HepG2 (cell line): ENCODE measurements around the gene ADCY6. TPM values are rescaled to one million over a fixed set of nuclear protein-coding genes. Genes with fewer than 3 reads are reported as not detected.

Experiments used
- ATF7-NPFF ChIP-seq: sonication (generic); formaldehyde crosslinking; IDR thresholded peaks from 2 replicates; pipeline ENCODE4 v1.8.1; 2023; ENCODE audit warnings: mild to moderate bottlenecking, low read depth, missing genetic modification reagents, moderate library complexity
- HDAC6 ChIP-seq: fragments of 200-600 bp; sonication (generic); IDR thresholded peaks from 2 replicates; pipeline ENCODE4 v1.7.0; 2017; ENCODE audit warnings: mild to moderate bottlenecking, antibody characterized with exemption, low read length, low read depth
- NBN ChIP-seq: fragments of 450-650 bp; conservative IDR thresholded peaks from 2 replicates; pipeline ENCODE4 v1.6.1; 2017
- NCOA2 ChIP-seq: sonication (generic); formaldehyde crosslinking; IDR thresholded peaks from 2 replicates; pipeline ENCODE4 v1.8.0; 2022; ENCODE audit warnings: inconsistent platforms
- ONECUT2 ChIP-seq: sonication (generic); formaldehyde crosslinking; IDR thresholded peaks from 2 replicates; pipeline ENCODE4 v1.4.0; 2020; ENCODE audit warnings: missing genetic modification reagents
- RBM22 ChIP-seq: fragments of 200-400 bp; formaldehyde crosslinking; optimal IDR thresholded peaks from 2 replicates; pipeline ENCODE3; 2017; ENCODE audit warnings: mild to moderate bottlenecking, low read length, moderate library complexity
- YY1 ChIP-seq: IDR thresholded peaks from 2 replicates; pipeline ENCODE4 v1.6.1; 2011; ENCODE audit warnings: low read length, low read depth, moderate library complexity, mild to moderate bottlenecking; ENCODE audit not compliant: insufficient read depth, insufficient replicate concordance
- ZBTB38 ChIP-seq: sonication (generic); formaldehyde crosslinking; IDR thresholded peaks from 2 replicates; pipeline ENCODE4 v1.5.1; 2020; ENCODE audit warnings: mild to moderate bottlenecking, missing genetic modification reagents
- ZMYM3 ChIP-seq: sonication (generic); formaldehyde crosslinking; IDR thresholded peaks from 2 replicates; pipeline ENCODE4 v1.5.1; 2020; ENCODE audit warnings: mild to moderate bottlenecking, missing genetic modification reagents
- ZNF430 ChIP-seq: sonication (generic); formaldehyde crosslinking; IDR thresholded peaks from 2 replicates; pipeline ENCODE4 v1.9.0; 2021; ENCODE audit warnings: mild to moderate bottlenecking, missing genetic modification reagents
- ZNF510 ChIP-seq: sonication (generic); formaldehyde crosslinking; IDR thresholded peaks from 2 replicates; pipeline ENCODE4 v1.4.0; 2020; ENCODE audit warnings: low read depth, mild to moderate bottlenecking, missing genetic modification reagents
- ZNF773 ChIP-seq: sonication (generic); formaldehyde crosslinking; IDR thresholded peaks from 2 replicates; pipeline ENCODE4 v1.4.0; 2020; ENCODE audit warnings: missing genetic modification reagents, borderline replicate concordance
- polyA plus RNA-seq, 8 experiments: library from polyadenylated mRNA; depleted of rRNA in 3 of 8; stranded (reverse) in 7 of 8; unstranded in 1 of 8; fragments of >200 nt; fragmentation: Illumina TruSeq in 4 of 8; extraction: Trizol in 4 of 8; gene quantifications; 2 replicates each; pipeline versions ENCODE4 v1.2.1 to v1.2.3, GENCODE V29; 2011 to 2016; ENCODE audit warnings: low read depth in 4 of 8, missing spikeins in 1 of 8, mixed read lengths in 1 of 8; ENCODE audit not compliant: insufficient read depth in 1 of 8
- total RNA-seq, 5 experiments: library from RNA; depleted of rRNA; stranded (reverse); fragments of >200 nt; fragmentation: Illumina TruSeq; extraction: Trizol; gene quantifications; 2 replicates each; pipeline ENCODE4 v1.2.3, GENCODE V29; 2016; ENCODE audit warnings: low read depth in 1 of 5
- TF ChIP-seq, protein P1 (sequence below): sonication (generic); formaldehyde crosslinking; conservative IDR thresholded peaks from 2 replicates; pipeline ENCODE4 v1.8.1; 2023; ENCODE audit warnings: missing genetic modification reagents
- TF ChIP-seq, protein P2 (sequence below): sonication (generic); formaldehyde crosslinking; IDR thresholded peaks from 2 replicates; pipeline ENCODE4 v1.8.0; 2022; ENCODE audit warnings: low read depth, missing genetic modification reagents
- TF ChIP-seq, protein P3 (sequence below): sonication (generic); formaldehyde crosslinking; IDR thresholded peaks from 2 replicates; pipeline ENCODE4 v1.4.0; 2020; ENCODE audit warnings: missing genetic modification reagents
- TF ChIP-seq, protein P4 (sequence below): sonication (generic); formaldehyde crosslinking; IDR thresholded peaks from 2 replicates; pipeline ENCODE4 v1.5.0; 2020; ENCODE audit warnings: mild to moderate bottlenecking, missing genetic modification reagents, borderline replicate concordance
- TF ChIP-seq, protein P5 (sequence below): sonication (generic); formaldehyde crosslinking; IDR thresholded peaks from 2 replicates; pipeline ENCODE4 v1.4.0; 2020; ENCODE audit warnings: missing genetic modification reagents

Gene ADCY6
- total and polyA plus RNA-seq, 2 of the 13 experiments (the other 11 are each of a cell fraction or from before 2014, with no cell fraction given): 10.6 to 11.8 TPM

DNA sequence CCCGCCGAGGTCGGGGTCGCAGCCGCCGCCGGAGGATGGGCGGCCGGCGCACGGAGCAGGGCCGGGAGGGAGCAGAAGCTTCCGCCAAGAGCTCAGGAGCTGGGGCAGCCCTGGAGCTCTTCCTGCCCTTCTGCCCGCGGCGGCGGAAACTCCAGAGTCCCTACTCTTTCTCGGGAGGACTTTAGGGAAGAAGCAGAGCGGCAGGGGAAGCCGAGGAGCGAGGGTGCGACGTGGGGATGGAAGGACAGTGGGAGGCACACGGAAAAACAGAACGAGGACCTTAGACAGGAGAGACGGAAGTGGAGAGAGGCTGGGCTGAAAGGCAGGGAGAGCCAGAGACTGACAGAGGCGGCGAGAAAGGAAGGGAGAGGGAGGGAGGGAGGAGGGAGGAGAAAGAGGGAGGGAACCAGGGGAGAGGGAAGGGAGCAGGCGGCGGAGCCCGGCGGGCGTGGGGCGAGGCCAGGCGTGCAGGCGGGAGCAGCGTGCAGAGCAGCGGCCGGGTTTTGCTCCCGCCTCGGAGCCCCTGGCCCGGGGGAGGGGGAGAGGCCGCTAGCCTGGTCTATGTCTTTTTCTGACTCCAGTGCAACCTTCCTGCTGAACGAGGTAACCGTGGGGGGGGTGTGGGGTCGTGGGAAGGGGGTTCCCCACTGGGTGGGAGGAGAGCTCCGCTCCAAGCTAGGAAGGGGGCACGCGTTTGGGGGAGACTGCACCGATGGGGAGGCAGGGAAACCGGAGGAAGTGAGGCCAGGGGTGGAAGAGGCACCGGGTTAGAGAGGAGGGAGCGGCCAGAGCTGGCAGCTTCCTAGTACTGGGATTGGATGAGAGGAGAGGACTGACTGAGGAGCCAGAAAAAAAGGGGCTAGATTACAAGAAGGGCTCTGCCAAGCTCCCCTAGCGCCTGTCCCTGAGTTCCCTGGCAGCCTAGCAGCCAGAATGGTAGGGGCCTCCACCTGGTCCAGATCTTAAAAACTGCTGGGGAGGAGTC lies 26.5 kb upstream of the ADCY6 start (continued):
- TF ChIP-seq, protein P1, sequence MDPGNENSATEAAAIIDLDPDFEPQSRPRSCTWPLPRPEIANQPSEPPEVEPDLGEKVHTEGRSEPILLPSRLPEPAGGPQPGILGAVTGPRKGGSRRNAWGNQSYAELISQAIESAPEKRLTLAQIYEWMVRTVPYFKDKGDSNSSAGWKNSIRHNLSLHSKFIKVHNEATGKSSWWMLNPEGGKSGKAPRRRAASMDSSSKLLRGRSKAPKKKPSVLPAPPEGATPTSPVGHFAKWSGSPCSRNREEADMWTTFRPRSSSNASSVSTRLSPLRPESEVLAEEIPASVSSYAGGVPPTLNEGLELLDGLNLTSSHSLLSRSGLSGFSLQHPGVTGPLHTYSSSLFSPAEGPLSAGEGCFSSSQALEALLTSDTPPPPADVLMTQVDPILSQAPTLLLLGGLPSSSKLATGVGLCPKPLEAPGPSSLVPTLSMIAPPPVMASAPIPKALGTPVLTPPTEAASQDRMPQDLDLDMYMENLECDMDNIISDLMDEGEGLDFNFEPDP (CRISPR knock-in tag): no peak
- TF ChIP-seq NBN: no peak
- TF ChIP-seq ZBTB38 (CRISPR knock-in tag): no peak
- no peak for TF ChIP-seq RBM22
- TF ChIP-seq, protein P2, sequence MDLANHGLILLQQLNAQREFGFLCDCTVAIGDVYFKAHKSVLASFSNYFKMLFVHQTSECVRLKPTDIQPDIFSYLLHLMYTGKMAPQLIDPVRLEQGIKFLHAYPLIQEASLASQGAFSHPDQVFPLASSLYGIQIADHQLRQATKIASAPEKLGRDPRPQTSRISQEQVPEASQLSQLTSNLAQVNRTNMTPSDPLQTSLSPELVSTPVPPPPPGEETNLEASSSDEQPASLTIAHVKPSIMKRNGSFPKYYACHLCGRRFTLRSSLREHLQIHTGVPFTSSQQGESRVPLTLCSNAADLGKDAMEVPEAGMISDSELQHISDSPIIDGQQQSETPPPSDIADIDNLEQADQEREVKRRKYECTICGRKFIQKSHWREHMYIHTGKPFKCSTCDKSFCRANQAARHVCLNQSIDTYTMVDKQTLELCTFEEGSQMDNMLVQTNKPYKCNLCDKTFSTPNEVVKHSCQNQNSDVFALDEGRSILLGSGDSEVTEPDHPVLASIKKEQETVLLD (CRISPR knock-in tag): no peak
- no peak for TF ChIP-seq HDAC6
- TF ChIP-seq, protein P3, sequence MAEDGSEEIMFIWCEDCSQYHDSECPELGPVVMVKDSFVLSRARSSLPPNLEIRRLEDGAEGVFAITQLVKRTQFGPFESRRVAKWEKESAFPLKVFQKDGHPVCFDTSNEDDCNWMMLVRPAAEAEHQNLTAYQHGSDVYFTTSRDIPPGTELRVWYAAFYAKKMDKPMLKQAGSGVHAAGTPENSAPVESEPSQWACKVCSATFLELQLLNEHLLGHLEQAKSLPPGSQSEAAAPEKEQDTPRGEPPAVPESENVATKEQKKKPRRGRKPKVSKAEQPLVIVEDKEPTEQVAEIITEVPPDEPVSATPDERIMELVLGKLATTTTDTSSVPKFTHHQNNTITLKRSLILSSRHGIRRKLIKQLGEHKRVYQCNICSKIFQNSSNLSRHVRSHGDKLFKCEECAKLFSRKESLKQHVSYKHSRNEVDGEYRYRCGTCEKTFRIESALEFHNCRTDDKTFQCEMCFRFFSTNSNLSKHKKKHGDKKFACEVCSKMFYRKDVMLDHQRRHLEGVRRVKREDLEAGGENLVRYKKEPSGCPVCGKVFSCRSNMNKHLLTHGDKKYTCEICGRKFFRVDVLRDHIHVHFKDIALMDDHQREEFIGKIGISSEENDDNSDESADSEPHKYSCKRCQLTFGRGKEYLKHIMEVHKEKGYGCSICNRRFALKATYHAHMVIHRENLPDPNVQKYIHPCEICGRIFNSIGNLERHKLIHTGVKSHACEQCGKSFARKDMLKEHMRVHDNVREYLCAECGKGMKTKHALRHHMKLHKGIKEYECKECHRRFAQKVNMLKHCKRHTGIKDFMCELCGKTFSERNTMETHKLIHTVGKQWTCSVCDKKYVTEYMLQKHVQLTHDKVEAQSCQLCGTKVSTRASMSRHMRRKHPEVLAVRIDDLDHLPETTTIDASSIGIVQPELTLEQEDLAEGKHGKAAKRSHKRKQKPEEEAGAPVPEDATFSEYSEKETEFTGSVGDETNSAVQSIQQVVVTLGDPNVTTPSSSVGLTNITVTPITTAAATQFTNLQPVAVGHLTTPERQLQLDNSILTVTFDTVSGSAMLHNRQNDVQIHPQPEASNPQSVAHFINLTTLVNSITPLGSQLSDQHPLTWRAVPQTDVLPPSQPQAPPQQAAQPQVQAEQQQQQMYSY (CRISPR knock-in tag): no peak
- TF ChIP-seq, protein P4, sequence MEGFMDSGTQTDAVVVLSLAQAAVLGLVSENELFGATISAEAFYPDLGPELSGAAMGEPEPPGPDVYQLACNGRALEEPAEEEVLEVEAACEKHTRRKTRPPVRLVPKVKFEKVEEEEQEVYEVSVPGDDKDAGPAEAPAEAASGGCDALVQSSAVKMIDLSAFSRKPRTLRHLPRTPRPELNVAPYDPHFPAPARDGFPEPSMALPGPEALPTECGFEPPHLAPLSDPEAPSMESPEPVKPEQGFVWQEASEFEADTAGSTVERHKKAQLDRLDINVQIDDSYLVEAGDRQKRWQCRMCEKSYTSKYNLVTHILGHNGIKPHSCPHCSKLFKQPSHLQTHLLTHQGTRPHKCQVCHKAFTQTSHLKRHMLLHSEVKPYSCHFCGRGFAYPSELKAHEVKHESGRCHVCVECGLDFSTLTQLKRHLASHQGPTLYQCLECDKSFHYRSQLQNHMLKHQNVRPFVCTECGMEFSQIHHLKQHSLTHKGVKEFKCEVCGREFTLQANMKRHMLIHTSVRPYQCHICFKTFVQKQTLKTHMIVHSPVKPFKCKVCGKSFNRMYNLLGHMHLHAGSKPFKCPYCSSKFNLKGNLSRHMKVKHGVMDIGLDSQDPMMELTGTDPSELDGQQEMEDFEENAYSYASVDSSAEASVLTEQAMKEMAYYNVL (CRISPR knock-in tag): peak; percentile 64; the same call in 1 of the 2 replicates
- TF ChIP-seq, protein P5, sequence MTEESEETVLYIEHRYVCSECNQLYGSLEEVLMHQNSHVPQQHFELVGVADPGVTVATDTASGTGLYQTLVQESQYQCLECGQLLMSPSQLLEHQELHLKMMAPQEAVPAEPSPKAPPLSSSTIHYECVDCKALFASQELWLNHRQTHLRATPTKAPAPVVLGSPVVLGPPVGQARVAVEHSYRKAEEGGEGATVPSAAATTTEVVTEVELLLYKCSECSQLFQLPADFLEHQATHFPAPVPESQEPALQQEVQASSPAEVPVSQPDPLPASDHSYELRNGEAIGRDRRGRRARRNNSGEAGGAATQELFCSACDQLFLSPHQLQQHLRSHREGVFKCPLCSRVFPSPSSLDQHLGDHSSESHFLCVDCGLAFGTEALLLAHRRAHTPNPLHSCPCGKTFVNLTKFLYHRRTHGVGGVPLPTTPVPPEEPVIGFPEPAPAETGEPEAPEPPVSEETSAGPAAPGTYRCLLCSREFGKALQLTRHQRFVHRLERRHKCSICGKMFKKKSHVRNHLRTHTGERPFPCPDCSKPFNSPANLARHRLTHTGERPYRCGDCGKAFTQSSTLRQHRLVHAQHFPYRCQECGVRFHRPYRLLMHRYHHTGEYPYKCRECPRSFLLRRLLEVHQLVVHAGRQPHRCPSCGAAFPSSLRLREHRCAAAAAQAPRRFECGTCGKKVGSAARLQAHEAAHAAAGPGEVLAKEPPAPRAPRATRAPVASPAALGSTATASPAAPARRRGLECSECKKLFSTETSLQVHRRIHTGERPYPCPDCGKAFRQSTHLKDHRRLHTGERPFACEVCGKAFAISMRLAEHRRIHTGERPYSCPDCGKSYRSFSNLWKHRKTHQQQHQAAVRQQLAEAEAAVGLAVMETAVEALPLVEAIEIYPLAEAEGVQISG (CRISPR knock-in tag): no peak
- TF ChIP-seq YY1: no peak
- no peak for TF ChIP-seq ZNF773 (CRISPR knock-in tag)
- TF ChIP-seq ZMYM3: no peak
- no peak for TF ChIP-seq ATF7-NPFF (CRISPR knock-in tag)
- TF ChIP-seq NCOA2 (CRISPR knock-in tag): no peak
- no peak; the same call in 1 of the 2 replicates for TF ChIP-seq ZNF430
- no peak for TF ChIP-seq ZNF510
- no peak for TF ChIP-seq ONECUT2 (CRISPR knock-in tag)
